ENCODE data around the gene TNP1. TPM values are rescaled to one million over a fixed set of nuclear protein-coding genes. Genes with fewer than 3 reads are reported as not detected.

TNP1 gene
- total RNA-seq (1,000 to 10,000 TPM; 2,101 to 8,033 TPM), polyA plus RNA-seq (ENCODE audit: insufficient read depth, low read depth, low replicate concordance) (6,608 TPM)
- long read RNA-seq, donor 1, result 0 reads
- long read RNA-seq, donor 2, result 0 reads

DNA sequence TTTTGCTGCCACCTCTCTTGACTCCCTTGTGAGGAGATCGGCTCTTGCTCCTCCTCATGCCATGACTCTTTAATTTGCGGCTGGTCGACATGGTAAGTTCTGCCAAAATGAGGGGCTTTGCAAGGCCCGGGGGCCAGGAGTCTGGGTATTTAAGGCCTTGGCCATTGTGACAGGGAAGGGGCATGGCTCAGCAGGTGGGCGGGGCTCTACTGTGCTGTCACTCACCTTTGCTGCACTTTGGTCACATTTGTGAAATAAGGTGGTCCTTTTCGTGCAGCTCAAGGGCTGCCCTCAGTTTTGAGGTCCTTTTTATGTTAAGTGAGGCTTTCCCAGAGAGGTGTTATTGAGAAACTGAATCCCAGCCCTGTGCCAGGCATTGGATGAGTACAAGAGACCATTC is at the start of gene TNP1:
TNP1 (minus strand) TSS at position 121 of the 400 bp plus-strand sequence; CDS start at position 91, 30 bp downstream.
- WGBS, 2 donors, result 94 to 97% methylated on average over 6 of the region's 6 CpGs
- DNase-seq, result no peak
- H3K27ac ChIP-seq, result no peak within 1 kb of the TSS
- no peak within 1 kb of the TSS for H3K4me3 ChIP-seq
- H3K27me3 ChIP-seq, result no peaks in the 10 kb centered on the region
- intact Hi-C loops (cut with DNase I; ENCODE audit: low total_unique reads), result no loop called here
- TF ChIP-seq CTCF (IDR thresholded peaks at IDR 0.05) (no peak), POLR2A (IDR thresholded peaks at IDR 0.05) (no peak)
- H3K4me1 ChIP-seq, result peaks cover 21% of the 10 kb centered on the region
- no peaks in the 10 kb centered on the region for H3K9me3 ChIP-seq
- H3K36me3 ChIP-seq (ENCODE audit: low read depth, missing control alignments), result no peaks in the 10 kb centered on the region

GRCh38 chr2:216908300-216908699 is 48.4 kb upstream of the TNP1 start:
- 93 to 98% methylated on average over 6 of the region's 6 CpGs for WGBS, 2 donors
- Histone ChIP-seq H3K4me1 (no peaks in the 10 kb centered on the region), H3K36me3 (ENCODE audit: low read depth, missing control alignments) (no peaks in the 10 kb centered on the region), H3K4me3 (no peak overlapping the region), H3K27me3 (no peaks in the 10 kb centered on the region), H3K9me3 (no peaks in the 10 kb centered on the region), H3K27ac (no peak overlapping the region)
- TF ChIP-seq POLR2A (IDR thresholded peaks at IDR 0.05), result no peak
- no peak for TF ChIP-seq CTCF (IDR thresholded peaks at IDR 0.05)
- DNase-seq, result no peak
- intact Hi-C loops (cut with DNase I; ENCODE audit: low total_unique reads), result no loop called here

- peak in 1 of 3 experiments; percentile 8 for TF ChIP-seq CTCF (IDR thresholded peaks at IDR 0.05)
- TF ChIP-seq POLR2A (IDR thresholded peaks at IDR 0.05), result no peak
- no peaks in the 10 kb centered on the region for H3K27me3 ChIP-seq
- no peak for DNase-seq
- H3K4me1 ChIP-seq, result no peaks in the 10 kb centered on the region
- 89 to 93% methylated on average over 4 of the region's 4 CpGs for WGBS, 2 donors
- intact Hi-C loops (cut with DNase I; ENCODE audit: low total_unique reads), result no loop called here
- H3K9me3 ChIP-seq, result no peaks in the 10 kb centered on the region
- H3K4me3 ChIP-seq, result no peak overlapping the region
- no peak overlapping the region for H3K27ac ChIP-seq
- H3K36me3 ChIP-seq (ENCODE audit: low read depth, missing control alignments), result no peaks in the 10 kb centered on the region
Measured at GRCh38 chr2:216905649-216906329, 45.9 kb upstream of the TNP1 start.

GRCh38 chr2:216904974-216905373 is 45.1 kb upstream of the TNP1 start:
- no peaks in the 10 kb centered on the region for H3K9me3 ChIP-seq
- TF ChIP-seq CTCF (IDR thresholded peaks at IDR 0.05) (no peak), POLR2A (IDR thresholded peaks at IDR 0.05) (no peak)
- no peaks in the 10 kb centered on the region for H3K27me3 ChIP-seq
- no peaks in the 10 kb centered on the region for H3K4me1 ChIP-seq
- H3K36me3 ChIP-seq (ENCODE audit: low read depth, missing control alignments), result no peaks in the 10 kb centered on the region
- no peak overlapping the region for H3K4me3 ChIP-seq
- intact Hi-C loops (cut with DNase I; ENCODE audit: low total_unique reads), result no loop called here
- DNase-seq, result no peak
- H3K27ac ChIP-seq, result no peak overlapping the region
- 94 to 100% methylated on average over 1 of the region's 1 CpG for WGBS, 2 donors

- Histone ChIP-seq H3K9me3 (no peaks in the 10 kb centered on the region), H3K4me3 (no peak overlapping the region), H3K27ac (no peak overlapping the region), H3K27me3 (no peaks in the 10 kb centered on the region), H3K36me3 (ENCODE audit: low read depth, missing control alignments) (no peaks in the 10 kb centered on the region), H3K4me1 (no peaks in the 10 kb centered on the region)
- 84 to 90% methylated on average over 2 of the region's 2 CpGs for WGBS, 2 donors
- intact Hi-C loops (cut with DNase I; ENCODE audit: low total_unique reads), result no loop called here
- TF ChIP-seq CTCF (IDR thresholded peaks at IDR 0.05), result no peak
- TF ChIP-seq POLR2A (IDR thresholded peaks at IDR 0.05), result no peak
- no peak for DNase-seq
Measured at GRCh38 chr2:216904554-216904953, 44.7 kb upstream of the TNP1 start.

Measured in testis (tissue), 5 donors.